Head of caudate nucleus (tissue), 42 donors: ENCODE measurements around the gene TMEM259.
"Not testable (repeated sequence)": the region's sequence is repeated elsewhere in the genome, so short reads cannot be mapped to it uniquely, and the experiment has no call there.

Experiments used
- DNase-seq, 42 donors: peaks; one replicate each; pipeline versions ENCODE4 v3.0.0 to v3.0.0-alpha.2; 2020 to 2021; ENCODE audit warnings: mixed read lengths in 7 of 42
- intact Hi-C: fragments of 100-400 bp; cut with DNase I; formaldehyde crosslinking; loops from one replicate; pipeline ENCODE4 v1.15.0; 2022

Gene TMEM259

DNA sequence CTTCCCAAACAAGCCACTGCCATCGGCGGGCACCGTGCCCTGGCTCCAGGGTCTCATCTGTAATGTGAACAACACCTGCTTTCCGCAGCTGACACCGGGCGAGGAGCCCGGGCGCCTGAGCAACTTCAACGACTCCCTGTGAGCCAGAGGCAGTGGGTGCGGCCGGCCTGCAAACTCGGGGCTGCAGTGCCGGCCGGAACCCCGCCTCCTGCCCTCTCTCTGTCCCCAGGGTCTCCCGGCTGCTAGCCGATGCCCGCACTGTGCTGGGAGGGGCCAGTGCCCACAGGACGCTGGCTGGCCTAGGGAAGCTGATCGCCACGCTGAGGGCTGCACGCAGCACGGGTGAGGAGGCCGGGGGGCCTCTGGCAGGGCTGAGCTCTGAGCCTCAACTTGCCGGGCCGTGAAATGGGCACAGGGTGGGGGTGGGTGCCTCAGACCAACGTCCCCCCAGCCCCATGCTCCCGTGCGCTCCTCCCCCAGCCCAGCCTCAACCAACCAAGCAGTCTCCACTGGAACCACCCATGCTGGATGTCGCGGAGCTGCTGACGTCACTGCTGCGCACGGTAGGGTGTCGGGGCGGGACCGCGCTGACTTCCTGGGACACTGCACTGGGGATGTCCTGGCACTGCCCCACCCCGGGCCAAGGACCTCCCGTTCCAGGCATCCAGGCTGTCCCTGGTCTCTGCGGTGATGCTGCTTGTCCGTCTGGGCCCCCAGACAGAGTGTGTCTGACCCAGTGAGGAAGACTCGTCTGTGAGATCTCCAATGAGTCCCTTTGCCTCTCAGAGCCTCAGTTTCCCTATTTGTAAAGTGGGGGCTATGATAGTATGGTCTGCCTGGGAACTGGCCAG, 21.1 kb upstream of the TMEM259 start:
- intact Hi-C loops, result no loop called here
- no peak for DNase-seq

DNA sequence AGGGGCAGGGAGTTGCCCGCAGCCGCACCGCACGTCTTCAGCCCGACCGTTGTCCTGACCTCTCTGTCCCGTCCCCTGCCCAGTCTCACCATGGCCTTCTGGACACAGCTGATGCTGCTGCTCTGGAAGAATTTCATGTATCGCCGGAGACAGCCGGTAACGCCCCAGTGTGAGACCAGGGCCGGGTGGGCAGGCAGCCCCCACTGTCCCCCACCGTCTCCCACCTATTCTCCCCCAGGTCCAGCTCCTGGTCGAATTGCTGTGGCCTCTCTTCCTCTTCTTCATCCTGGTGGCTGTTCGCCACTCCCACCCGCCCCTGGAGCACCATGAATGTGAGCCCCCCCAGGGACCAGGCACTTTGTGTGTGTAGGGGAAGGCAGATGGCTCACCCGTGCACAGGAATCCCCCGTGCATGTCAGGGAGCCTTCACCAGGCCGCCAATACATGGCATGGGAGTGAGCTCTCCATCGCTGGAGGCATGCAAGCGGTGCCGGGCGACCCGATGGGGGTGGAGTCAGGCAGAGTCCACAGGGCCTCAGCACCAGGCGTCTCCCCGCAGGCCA, 20.4 kb upstream of the TMEM259 start:
- intact Hi-C loops, result no loop called here

DNA sequence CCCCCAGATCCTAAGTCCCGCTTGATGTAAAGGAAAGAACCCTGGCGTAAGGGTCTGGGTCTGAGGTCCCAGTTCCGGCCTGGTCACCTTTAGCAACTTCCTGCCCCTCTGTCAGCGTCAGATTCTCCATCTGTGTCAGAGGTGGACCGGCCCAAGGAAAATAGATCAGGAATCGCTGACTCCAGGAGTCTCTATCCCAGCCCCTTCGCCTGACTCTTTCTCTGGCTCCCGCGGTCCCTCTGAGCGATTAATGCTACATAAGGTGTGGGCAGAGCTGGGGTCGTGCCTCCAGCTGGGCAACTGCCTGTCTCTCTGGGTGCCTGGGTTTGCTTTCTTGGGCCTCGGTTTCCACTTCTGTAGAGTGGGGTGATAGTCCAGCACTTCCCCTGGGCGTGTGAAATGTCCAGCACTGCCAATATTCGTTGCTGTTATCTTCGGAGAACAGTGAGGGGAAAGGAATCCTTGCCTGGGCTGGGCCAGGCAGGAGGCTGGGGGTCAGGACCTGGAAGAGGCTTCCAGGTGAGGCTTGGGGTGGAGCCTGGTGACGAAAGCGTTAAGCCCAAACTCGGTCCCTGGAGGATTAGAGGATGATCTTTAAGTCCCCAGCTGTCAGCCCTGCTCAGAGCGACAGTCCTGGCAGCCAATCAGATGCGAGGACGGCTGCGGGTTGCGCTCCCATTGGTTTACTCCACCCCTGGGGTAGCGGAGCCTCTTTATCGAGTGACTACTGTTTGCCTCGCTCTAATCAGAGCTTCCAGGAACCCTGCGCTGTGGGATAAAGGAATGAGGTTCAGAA, 19.8 kb upstream of the TMEM259 start:
- intact Hi-C loops, result no loop called here
- peak; percentile 86 to 97 (median 95) for DNase-seq

More for the DNA sequence above, 20.4 kb upstream of the TMEM259 start:
- no peak for DNase-seq

DNA sequence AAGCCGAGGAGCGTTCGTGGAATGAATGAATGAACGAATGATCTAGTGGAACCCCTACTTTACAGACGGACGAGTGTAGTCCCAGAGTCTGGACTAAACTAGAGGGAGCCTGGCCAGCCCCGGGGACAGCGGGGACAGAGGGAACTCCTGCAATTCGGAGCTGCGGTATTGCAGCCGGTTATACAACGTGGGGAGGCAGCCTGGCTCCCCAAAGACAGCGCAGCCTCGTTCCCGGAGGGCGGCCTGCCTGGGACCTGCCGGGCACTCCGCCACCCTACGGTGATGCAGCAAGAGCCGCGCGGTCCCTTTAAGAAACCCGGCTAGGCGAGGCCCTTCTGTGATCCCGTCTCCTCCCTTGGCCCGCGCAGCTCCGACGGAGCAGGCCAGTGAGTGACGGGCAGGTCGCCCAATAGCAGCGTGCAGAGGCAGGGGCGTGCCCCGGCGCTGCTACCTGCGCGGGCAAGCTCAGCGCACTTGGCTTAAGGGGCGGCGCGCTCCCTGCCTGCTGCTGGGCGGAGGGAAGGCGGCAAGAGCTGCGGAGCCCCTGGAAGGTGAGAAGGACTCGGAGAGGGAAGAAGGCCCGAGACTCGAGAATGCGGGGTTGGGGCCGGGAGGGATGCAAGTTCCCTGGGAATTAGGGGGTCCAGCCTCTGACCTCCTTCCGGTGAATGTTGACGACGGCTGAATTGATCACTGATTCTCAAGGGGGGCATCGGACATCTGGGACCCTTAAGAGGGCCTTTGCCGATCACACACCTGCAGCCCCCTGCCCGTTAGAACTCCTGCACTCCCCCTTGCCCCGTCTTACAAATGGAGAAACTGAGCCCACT, 18.9 kb upstream of the TMEM259 start, which contains the start of gene ABCA7:
ABCA7 (plus strand) TSS at position 462 of the 830 bp plus-strand sequence. CDS start 1,255 bp downstream, outside the sequence.
- peak; percentile 95 to 100 (median 98) for DNase-seq
- intact Hi-C loops, result no loop called here

DNA sequence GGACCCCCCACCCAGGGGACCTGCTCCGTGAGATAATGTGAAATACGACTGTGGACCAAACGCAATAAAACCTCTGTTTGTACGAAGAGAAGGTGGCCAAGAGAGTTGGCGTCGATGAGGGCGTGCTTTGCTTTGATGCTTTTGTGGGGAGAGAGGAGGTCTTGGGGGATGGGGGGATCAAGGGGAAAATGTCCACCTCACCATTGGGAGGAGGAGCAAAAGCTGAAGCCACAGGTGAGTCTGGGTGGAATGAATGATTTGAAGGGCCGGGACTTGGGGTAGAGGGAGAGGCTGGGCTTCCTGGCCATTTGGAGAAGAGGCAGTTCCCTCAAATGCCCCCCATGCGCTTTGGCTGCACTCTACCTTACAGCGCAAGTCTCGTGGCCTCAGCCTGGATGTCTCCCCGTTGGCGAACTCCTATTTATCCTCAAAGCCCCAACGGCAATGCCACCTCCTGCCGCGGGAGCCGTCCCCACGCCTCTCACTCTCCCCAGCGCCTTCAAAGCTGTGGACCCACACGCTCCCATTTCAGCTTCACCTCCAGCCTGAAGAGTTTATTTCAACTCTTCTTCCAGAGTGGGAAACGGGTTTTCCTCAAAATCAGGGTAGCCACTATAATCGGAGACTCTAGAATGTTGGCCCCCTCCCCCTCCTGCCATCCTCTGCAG, 18.2 kb upstream of the TMEM259 start:
- DNase-seq, result no peak
- intact Hi-C loops, result no loop called here

DNA sequence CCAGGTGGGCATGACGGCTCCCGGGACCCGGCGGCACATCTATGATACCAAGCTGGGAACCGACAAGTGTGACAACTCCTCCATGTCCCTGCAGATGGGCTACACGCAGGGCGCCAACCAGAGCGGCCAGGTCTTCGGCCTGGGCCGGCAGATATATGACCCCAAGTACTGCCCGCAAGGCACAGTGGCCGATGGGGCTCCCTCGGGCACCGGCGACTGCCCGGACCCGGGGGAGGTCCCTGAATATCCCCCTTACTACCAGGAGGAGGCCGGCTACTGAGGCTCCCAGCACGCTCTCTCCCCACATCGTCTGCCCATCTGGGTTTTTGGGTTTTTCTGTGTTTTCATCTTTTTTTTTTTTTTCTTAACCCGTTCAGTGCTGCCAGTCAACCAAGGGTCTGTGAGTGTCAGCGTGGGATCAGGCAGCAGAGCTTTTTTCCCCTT, 16.7 kb upstream of the TMEM259 start:
- intact Hi-C loops, result no loop called here
- no peak for DNase-seq

DNA sequence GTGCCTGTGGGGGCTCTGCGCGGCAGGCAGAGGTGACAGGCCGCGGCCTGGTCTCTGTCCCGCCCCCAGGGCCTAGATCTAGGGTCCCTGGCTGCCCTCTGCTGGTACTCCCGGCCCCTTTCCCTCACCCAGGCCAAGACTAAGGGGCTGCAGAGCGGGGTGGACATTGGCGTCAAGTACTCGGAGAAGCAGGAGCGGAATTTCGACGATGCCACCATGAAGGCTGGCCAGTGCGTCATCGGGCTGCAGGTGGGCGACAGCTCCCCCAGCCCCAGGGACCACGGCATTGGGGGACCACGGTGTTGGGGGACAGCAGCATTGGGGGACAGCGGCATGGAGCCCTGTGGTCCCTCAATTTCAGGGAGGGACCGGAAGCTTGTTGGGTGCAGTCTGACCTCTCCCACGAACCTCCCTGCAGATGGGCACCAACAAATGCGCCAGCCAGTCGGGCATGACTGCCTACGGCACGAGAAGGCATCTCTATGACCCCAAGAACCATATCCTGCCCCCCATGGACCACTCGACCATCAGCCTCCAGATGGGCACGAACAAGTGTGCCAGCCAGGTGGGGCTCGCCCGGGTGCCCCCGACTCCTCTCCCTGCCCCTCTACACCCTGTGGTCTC, 15.2 kb upstream of the TMEM259 start:
- intact Hi-C loops, result no loop called here
- DNase-seq, result no peak

DNA sequence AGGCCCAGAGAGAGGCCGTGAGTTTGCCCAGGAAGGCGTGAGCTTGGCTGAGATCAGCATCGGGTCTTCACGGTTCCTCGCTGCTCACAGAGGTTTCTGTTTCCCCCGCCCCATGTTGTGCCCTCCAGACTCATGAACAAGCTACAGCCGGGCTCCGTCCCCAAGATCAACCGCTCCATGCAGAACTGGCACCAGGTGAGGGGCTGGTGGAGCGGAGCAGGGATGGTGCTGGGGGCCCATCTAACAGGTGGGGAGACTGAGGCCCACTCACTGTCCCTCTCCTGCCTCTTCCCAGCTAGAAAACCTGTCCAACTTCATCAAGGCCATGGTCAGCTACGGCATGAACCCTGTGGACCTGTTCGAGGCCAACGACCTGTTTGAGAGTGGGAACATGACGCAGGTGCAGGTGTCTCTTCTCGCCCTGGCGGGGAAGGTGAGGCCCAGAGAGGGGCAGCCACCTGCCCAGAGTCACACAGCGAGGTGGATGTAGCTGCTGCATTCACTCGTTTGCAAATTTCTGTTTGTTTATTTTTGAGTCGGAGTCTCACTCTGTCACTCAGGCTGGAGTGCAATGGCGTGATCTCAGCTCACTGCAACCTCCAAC, 11.4 kb upstream of the TMEM259 start:
- DNase-seq, result no peak
- intact Hi-C loops, result no loop called here

DNA sequence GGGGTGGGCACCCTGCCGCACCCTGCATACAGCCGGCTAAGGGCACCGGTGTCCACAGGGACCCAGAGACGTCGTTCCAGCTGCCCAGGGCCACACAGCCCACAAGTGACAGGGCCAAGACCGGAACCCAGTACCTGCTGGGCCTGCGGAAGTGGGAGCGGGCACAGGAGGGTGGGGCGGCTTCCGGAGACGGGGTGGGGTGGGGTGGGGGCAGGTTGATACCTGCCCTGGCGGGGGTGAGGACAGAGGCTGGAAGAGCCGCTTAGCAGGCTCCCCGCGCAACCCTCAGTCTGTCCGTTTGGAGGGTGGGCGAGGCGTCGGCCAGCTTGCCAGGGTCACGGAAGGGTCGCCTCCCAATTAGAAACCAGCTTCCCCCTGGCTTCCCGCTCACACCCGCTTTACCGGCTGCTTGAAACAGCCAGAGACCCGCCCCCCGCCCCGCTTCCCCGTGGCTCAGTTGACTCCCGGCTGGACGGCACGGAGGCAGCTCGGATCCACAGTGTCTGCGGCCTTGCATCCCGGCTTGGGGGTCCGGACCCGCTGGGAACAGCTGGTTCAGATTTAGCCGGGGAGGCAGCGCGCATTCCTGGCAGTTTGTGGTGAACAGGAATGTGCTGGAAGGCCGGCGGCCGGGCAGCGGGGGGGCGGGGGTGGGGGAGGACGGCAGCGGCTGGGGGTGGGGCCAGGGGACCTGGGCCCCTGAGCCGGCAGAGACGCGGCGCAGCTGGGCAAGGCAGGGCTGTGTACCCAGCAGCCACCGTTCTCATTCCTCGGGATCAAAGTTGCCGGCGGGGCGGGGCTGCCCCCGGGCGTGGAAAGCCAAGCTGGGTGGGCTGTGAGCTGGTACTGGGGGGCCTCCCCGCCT, 7.4 kb upstream of the TMEM259 start:
- intact Hi-C loops, result no loop called here
- no peak for DNase-seq

DNA sequence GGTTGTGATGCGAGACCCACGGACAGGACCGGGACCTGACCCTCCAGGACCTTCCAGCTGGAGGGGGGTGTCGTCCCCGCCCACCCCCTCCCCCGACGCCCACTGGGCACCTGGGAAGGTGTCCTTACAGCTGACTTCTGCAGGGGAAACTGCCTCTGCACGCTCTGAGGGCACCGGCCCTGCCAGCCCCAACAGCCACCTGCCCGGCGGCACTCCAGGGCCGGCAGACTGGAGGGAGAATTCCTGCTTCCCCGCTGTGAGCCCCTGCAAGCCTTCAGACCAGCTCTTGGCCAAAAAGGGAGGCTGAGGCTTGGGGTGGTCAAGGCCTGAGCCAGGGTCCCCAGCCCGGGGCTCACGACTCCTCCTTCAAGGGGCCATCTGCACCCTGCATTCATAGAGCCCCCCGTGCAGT, 6.7 kb upstream of the TMEM259 start:
- intact Hi-C loops, result no loop called here
- no peak for DNase-seq

DNA sequence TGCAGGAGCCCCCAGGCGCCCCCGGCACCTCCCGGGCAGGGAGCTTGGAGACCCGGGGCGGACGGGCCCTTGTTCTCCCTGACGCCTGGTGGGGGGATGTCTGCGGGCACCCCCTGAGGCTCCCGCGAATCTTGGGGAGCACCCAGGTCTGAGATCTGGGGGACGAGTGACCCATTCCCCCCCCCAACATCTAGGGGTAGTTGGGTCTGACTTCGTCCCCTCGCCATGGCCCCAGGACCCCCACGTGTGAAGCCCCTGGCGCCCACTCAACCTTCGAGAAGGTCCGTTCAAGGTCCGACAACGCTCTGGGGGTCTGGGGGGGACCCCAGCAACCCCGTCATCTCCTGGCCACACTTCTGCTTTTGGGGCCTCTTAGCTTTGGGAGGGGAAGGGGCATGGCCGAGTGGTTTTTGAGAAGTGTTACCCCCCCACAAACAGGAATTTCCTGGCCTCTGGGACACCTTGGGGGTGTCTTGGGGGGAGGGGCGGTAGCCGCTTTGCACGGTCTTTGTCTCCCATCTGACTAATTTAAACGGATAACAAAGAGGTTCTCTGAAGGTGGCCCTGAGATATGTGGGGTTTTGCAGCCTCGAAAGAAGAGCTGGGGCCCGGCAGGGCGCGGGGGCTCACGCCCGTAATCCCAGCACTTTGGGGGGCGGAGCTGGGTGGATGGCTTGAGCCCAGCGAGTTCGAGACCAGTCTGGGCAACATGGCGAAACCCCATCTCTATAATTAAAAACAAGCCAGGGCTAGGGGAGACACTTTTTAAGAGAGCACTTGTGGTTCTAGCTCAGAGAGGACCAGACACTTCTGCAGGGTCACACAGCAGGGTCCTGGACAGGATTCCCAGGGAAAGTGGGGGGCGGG, 6.1 kb upstream of the TMEM259 start:
- intact Hi-C loops, result no loop called here
- DNase-seq, result no peak

DNA sequence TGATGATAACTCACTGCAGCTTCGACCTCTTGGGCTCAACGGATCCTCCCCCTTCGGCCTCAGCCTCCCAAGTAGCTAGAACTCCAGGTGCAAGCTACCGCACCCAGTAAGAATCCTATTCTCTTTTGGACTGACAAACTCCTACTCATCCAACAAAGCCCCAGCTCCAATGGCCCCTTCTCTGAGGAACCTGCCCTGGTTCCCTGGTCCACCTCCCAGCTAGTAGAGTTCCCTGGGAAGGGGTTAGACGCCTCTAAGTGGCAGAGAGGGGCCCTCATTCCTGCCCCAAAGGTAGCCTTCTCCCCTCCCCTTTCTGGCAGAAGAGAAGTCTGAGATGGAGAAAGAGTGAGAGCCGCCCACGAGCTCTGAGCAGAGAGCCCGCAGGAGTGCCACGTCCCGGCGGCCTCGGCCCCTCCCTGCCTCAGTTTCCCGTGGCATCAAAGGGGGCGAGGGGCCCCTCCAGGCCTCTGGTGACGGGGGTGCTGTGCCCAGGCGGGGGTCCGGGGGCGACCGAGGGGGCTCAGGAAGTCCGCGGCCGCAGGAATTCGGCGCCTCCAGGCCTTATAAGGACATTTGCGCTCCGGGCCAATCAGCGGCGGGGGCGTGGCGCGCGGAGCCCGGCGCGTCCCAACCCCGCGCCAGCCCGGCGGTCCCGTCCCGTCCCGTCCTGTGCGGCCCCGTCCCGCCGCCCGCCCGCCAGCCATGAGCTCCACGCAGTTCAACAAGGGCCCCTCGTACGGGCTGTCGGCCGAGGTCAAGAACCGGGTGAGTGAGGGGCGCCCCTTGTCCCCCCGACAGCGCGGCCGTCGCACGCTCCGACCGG, 5.2 kb upstream of the TMEM259 start, which contains the start of gene CNN2:
CNN2 (plus strand) TSS at position 649 of the 823 bp plus-strand sequence; CDS start at position 703, 54 bp downstream.
- peak in 12 of 42 donors; percentile 21 to 69 (median 50) for DNase-seq
- intact Hi-C loops, result no loop called here

DNA sequence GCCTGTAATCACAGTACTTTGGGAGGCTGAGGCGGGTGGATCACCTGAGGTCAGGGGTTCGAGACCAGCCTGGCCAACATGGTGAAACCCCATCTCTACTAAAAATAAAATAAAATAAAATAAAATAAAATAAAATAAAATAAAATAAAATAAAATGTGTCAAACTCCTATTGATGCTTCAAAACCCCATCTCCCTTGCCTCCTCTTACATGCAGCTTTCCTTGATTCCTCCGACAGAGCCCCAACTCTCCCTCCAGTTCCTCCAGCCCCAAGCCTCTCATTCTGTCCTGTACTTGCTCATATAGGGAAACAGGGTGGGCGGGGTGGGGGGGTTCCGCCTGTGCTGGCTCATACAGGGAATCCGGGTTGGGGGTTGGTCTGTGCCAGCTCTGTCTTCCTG, 4.2 kb upstream of the TMEM259 start:
- intact Hi-C loops, DNase-seq: not testable (repeated sequence)

DNA sequence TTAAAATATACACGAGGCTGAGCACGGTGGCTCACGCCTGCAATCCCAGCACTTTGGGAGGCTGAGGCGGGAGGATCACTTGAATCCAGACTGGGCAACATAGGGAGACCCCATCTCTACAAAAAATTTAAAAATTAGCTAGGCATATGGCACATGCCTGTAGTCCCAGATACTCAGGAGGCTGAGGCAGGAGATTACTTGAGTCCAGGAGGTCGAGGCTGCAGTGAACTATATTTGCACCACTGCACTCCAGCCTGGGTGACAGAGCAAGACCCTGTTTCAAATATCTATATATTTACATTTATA, 2.9 kb upstream of the TMEM259 start:
- intact Hi-C loops, DNase-seq: not testable (repeated sequence)
